Nucleus accumbens (tissue), 56 donors: ENCODE measurements around the gene FBXO47.

Experiments used
- DNase-seq, 56 donors: peaks; one replicate each; lab custom pipeline; 2025; lab: John Stamatoyannopoulos, UW

FBXO47 gene

GRCh38 chr17:38888842-38889241 lies 78.4 kb downstream of the FBXO47 start:
- DNase-seq, result no peak

- DNase-seq, result no peak
These were observed 80.6 kb downstream of the FBXO47 start for GRCh38 chr17:38886643-38887010.
